ENCODE measurements around the gene GARIN1A. TPM values are rescaled to one million over a fixed set of nuclear protein-coding genes. Genes with fewer than 3 reads are reported as not detected.
"Not testable (repeated sequence)": the region's sequence is repeated elsewhere in the genome, so short reads cannot be mapped to it uniquely, and the experiment has no call there.

The GARIN1A gene
- total RNA-seq, 4 donors from 2014 or later: 0.63 to 3.5 (median 1.8) TPM

GRCh38 chr7:128672927-128673517, 930 bp downstream of the GARIN1A start:
- peaks cover 0 to 5% (median 0%) of the 10 kb centered on the region in 4 donors for H3K4me1 ChIP-seq

DNA sequence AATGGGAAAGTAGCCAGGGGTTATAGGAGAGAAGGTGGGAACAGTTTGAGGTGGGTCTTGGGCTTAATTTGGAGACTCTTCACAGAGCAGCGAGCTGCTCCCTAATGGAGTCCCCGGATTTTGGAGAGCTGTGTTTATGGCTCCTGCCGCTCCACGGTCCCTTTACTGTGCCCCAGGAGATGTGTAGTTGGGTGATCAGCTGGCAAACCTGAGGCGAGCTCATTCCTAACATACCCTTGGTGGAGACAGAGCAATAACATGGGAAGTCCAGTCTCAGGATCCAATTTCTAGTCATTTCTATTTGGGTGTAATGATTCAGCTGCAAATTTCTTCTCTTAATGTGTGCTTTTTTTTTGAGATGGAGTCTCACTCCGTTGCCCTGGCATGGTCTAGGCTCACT, 1.5 kb downstream of the GARIN1A start:
- TF ChIP-seq, protein P1, sequence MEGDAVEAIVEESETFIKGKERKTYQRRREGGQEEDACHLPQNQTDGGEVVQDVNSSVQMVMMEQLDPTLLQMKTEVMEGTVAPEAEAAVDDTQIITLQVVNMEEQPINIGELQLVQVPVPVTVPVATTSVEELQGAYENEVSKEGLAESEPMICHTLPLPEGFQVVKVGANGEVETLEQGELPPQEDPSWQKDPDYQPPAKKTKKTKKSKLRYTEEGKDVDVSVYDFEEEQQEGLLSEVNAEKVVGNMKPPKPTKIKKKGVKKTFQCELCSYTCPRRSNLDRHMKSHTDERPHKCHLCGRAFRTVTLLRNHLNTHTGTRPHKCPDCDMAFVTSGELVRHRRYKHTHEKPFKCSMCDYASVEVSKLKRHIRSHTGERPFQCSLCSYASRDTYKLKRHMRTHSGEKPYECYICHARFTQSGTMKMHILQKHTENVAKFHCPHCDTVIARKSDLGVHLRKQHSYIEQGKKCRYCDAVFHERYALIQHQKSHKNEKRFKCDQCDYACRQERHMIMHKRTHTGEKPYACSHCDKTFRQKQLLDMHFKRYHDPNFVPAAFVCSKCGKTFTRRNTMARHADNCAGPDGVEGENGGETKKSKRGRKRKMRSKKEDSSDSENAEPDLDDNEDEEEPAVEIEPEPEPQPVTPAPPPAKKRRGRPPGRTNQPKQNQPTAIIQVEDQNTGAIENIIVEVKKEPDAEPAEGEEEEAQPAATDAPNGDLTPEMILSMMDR (IDR thresholded peaks at IDR 0.05): no peak
- no peak for TF ChIP-seq POLR2A (IDR thresholded peaks at IDR 0.05)
- no peak for TF ChIP-seq EP300 (IDR thresholded peaks at IDR 0.05)
- Histone ChIP-seq H3K27me3 (no peaks in the 10 kb centered on the region), H3K4me1 (peaks cover 0 to 5% (median 0%) of the 10 kb centered on the region in 4 donors), H3K9me3 (no peaks in the 10 kb centered on the region), H3K36me3 (no peaks in the 10 kb centered on the region), H3K27ac (no peak overlapping the region), H3K4me3 (no peak overlapping the region)
- no peak for DNase-seq (ENCODE audit: low spot score in 2 of 2)
- 76 to 79% methylated on average over 6 of the region's 6 CpGs for WGBS, 2 donors

More at GRCh38 chr7:128672927-128673517, 930 bp downstream of the GARIN1A start:
- WGBS, 2 donors: 11 to 18% methylated on average over 7 of the region's 7 CpGs
- H3K9me3 ChIP-seq: no peaks in the 10 kb centered on the region
- H3K36me3 ChIP-seq: no peaks in the 10 kb centered on the region
- no peak for TF ChIP-seq EP300 (IDR thresholded peaks at IDR 0.05)
- TF ChIP-seq, protein P1 (IDR thresholded peaks at IDR 0.05): peak in 2 of 5 experiments; percentile 5 to 25
- no peak for TF ChIP-seq POLR2A (IDR thresholded peaks at IDR 0.05)
- no peaks in the 10 kb centered on the region for H3K27me3 ChIP-seq
- H3K4me3 ChIP-seq: no peak overlapping the region
- no peak for DNase-seq (ENCODE audit: low spot score in 2 of 2)
- no peak overlapping the region for H3K27ac ChIP-seq

GRCh38 chr7:128676665-128677064, 4.6 kb downstream of the GARIN1A start:
- Histone ChIP-seq H3K4me1 (peaks cover 0 to 5% (median 0%) of the 10 kb centered on the region in 4 donors), H3K4me3 (no peak overlapping the region), H3K27me3 (no peaks in the 10 kb centered on the region), H3K27ac (no peak overlapping the region), H3K9me3 (no peaks in the 10 kb centered on the region), H3K36me3 (peaks cover 0 to 13% (median 0%) of the 10 kb centered on the region in 3 donors)
- WGBS, 2 donors: 90% methylated on average over 4 of the region's 4 CpGs
- TF ChIP-seq POLR2A (IDR thresholded peaks at IDR 0.05) (no peak), EP300 (IDR thresholded peaks at IDR 0.05) (no peak)
- no peak for DNase-seq (ENCODE audit: low spot score in 2 of 2)

GRCh38 chr7:128679920-128680319, 7.8 kb downstream of the GARIN1A start:
- Histone ChIP-seq H3K27me3 (no peaks in the 10 kb centered on the region), H3K36me3 (peaks cover 0 to 46% (median 0%) of the 10 kb centered on the region in 3 donors), H3K4me3 (no peak overlapping the region), H3K4me1 (no peaks in the 10 kb centered on the region), H3K27ac (no peak overlapping the region), H3K9me3 (no peaks in the 10 kb centered on the region)
- 81 to 86% methylated on average over 6 of the region's 6 CpGs for WGBS, 2 donors
- TF ChIP-seq POLR2A (IDR thresholded peaks at IDR 0.05): no peak
- TF ChIP-seq EP300 (IDR thresholded peaks at IDR 0.05): no peak
- TF ChIP-seq, protein P1 (IDR thresholded peaks at IDR 0.05): no peak
- DNase-seq (ENCODE audit: low spot score in 2 of 2): no peak

DNA sequence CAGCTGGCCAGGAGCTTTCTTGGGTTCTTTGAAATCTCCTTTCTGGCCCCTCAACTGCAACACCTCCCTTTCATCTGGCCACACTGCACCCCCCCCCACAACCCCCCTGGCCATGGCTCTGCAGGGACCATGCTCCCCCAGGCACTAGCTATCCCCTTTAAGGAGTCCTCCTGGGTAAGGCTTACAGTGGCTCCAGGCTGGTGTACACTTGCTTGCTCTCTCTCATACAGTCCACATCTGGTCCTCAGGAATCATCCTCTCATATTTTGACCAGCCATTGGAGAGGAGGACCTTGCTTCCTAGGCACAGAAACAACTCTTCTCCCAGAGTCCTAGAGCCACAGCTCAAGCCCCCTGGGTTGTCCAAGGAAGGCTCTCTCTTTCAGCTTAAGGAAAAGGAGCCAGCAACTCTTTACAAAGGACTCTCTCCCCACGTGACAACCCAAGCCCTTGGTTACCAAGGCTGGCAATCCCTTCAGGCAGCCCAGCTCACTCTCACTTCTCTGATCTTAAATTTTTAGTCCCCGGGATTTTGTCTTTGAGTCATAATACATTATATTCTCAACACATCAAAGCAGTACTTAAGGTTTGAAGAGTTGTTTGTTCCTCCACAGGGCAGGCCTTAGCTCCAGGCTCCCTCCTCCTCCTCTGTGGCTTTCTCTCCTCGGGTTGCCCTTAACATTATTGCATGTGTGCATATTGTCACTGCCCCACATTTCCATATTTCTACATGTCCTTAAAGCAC, 9.9 kb downstream of the GARIN1A start:
- DNase-seq (ENCODE audit: low spot score in 2 of 2): no peak
- no peaks in the 10 kb centered on the region for H3K9me3 ChIP-seq
- 69 to 77% methylated on average over 3 of the region's 3 CpGs for WGBS, 2 donors
- H3K4me1 ChIP-seq: no peaks in the 10 kb centered on the region
- H3K27me3 ChIP-seq: no peaks in the 10 kb centered on the region
- H3K27ac ChIP-seq: no peak overlapping the region
- peaks cover 0 to 63% (median 0%) of the 10 kb centered on the region in 3 donors for H3K36me3 ChIP-seq
- TF ChIP-seq EP300 (IDR thresholded peaks at IDR 0.05): no peak
- no peak for TF ChIP-seq POLR2A (IDR thresholded peaks at IDR 0.05)
- TF ChIP-seq, protein P1 (IDR thresholded peaks at IDR 0.05): no peak
- H3K4me3 ChIP-seq: no peak overlapping the region

DNA sequence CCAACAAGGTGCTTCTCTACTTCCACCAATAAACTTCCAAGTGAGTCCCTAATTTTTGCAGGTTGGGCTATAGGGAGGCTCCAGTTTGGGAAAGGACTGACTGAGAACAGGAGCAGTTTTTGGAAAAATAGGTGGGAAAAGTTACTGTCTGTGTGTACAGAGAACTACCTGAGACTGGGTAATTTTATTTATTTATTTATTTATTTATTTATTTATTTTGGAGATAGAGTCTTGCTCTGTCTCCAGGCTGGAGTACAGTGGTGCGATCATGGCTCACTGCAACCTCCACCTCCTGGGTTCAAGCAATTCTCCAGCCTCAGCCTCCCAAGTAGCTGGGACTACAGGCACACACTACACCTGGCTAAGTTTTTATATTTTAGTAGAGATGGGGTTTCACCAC, 11.2 kb downstream of the GARIN1A start:
- H3K9me3 ChIP-seq; H3K4me1 ChIP-seq; H3K27me3 ChIP-seq; DNase-seq (ENCODE audit: low spot score in 2 of 2); H3K27ac ChIP-seq; H3K4me3 ChIP-seq: not testable (repeated sequence)
- WGBS, 2 donors: 88 to 95% methylated on average over 1 of the region's 1 CpG
- H3K36me3 ChIP-seq: peaks cover 0 to 74% (median 0%) of the 10 kb centered on the region in 3 donors

GRCh38 chr7:128683738-128684137, 11.6 kb downstream of the GARIN1A start:
- H3K27ac ChIP-seq; DNase-seq (ENCODE audit: low spot score in 2 of 2); H3K4me1 ChIP-seq; H3K9me3 ChIP-seq; H3K27me3 ChIP-seq; H3K4me3 ChIP-seq: not testable (repeated sequence)
- WGBS, 2 donors: 72 to 83% methylated on average over 4 of the region's 4 CpGs
- peaks cover 0 to 74% (median 0%) of the 10 kb centered on the region in 3 donors for H3K36me3 ChIP-seq
